ENCODE measurements around the gene FAM217A.

FAM217A gene

GRCh38 chr6:4085332-4085700 is 6.4 kb upstream of the FAM217A start:
- TF ChIP-seq CTCF (IDR thresholded peaks at IDR 0.05; ENCODE audit: borderline replicate concordance, insufficient read depth, low read depth, low read length), result no peak
- H3K4me3 ChIP-seq (ENCODE audit: low read depth, low read length), result no peak overlapping the region

DNA sequence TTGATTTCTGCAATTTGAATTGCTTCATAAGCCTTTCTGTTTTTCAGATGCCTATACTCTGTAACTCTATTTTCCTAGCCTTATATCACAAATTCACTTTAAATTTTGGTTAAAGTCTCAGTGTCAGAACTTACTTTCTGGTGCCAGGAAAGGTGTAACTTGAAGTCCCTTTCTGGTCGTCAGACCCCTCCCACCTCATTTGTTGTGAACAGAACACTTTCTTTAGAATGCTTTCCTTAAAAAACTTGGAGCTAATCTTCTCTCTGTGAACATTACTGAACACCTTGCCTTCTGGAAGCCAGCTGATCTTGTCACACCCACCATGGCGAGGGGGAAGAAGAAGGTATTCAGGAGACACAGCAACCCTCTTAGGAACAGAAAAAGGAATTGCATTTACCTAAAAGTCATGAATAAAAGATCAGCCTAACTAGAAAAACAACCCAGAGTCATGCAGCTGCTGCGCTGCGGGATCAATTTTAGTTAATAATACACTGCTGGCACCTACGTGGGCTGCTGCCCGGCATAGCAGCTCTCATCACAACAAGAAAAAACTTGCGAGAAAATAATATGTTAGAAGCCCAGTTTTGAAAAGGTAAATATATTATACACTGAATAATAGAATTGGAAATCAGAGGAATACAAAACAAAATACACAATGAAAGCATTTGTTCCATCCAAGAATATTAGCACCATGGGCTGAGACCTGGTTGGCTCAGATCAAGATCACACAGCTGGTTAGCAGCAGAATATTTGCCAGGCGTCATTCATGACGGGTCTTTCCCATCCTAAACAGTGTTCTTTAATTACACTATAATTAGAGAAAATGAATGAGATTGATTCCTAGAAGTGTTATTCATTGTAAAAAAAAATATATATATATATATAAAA is 5.8 kb upstream of the FAM217A start:
- no peak for TF ChIP-seq CTCF (IDR thresholded peaks at IDR 0.05; ENCODE audit: borderline replicate concordance, insufficient read depth, low read depth, low read length)
- H3K4me3 ChIP-seq (ENCODE audit: low read depth, low read length), result no peak overlapping the region

DNA sequence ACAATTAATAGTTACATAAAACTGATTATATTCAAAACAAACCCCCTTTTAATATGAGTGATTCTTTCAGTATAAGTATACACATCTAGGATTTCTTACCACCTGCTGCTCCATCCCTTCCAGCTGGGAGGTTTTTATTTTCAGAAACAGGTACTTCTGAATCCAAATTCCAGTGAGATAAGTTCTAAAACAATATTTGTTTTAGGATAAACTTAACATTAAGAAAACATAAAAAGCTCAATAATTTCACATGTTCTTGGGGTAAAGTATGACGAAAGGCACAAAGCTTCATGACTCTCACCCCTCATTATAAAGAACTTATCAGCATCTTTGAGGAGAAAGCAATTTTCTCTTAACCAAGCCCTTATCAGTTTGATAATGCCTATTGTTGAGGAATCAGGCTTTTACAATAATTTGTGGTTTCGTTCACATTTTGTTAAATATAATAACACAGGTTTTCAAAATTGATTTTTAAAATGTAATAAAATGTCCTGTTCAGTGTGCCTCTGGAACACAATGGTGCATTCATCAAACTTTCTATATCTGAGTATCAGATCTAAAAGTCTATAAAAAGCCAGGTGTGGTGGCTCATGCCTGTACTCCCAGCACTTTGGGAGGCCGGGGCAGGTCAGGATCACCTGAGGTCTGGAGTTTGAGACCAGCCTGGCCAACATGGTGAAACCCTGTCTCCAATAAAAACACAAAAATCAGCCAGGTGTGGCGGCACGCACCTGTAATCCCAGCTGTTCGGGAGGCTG is 4.3 kb downstream of the FAM217A start:
- TF ChIP-seq CTCF (IDR thresholded peaks at IDR 0.05; ENCODE audit: borderline replicate concordance, insufficient read depth, low read depth, low read length), result no peak
- H3K4me3 ChIP-seq (ENCODE audit: low read depth, low read length), result no peak overlapping the region

- TF ChIP-seq CTCF (IDR thresholded peaks at IDR 0.05; ENCODE audit: borderline replicate concordance, insufficient read depth, low read depth, low read length), result no peak
- no peak overlapping the region for H3K4me3 ChIP-seq (ENCODE audit: low read depth, low read length)
Observed at GRCh38 chr6:4071330-4071729, 7.6 kb downstream of the FAM217A start.

- no peak overlapping the region for H3K4me3 ChIP-seq (ENCODE audit: low read depth, low read length)
- no peak for TF ChIP-seq CTCF (IDR thresholded peaks at IDR 0.05; ENCODE audit: borderline replicate concordance, insufficient read depth, low read depth, low read length)
Observed at GRCh38 chr6:4069199-4069598, 9.7 kb downstream of the FAM217A start.

DNA sequence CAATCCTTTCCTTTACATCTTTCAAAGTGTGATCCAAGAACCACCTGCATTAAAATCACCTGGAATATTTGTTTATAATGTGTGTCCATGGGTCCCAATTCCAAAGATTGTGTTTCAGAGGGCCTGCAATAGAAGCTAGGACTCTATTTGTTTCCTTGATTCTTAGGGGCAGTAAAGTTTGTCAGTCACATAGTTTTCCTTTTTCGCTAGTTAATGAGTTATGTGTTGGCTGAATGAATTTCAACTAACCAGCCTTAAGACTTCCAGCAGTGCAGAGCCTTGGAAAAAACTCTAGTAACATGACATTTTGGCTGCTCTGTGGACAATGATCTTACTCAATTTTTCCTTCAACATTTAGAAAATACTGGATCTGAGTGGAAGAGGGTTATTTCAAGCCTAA is 11.3 kb downstream of the FAM217A start:
- no peak overlapping the region for H3K4me3 ChIP-seq (ENCODE audit: low read depth, low read length)
- no peak for TF ChIP-seq CTCF (IDR thresholded peaks at IDR 0.05; ENCODE audit: borderline replicate concordance, insufficient read depth, low read depth, low read length)

Data from GM12875 (cell line).